DOHH2 (cell line): ENCODE data around the gene TLE2.
A peak's percentile ranks its signal among the peaks of the same experiment; 100 is the strongest.

Experiments used
- H3F3A ChIP-seq: fragments of 200-600 bp; sonication (generic), shearing (Covaris generic); 2 replicates; pipeline ENCODE4 v1.6.0; 2016; ENCODE audit warnings: antibody characterized with exemption, mild to moderate bottlenecking; ENCODE audit not compliant: control insufficient read depth, insufficient read depth
- H3K27ac ChIP-seq: fragments of 200-600 bp; sonication (generic); 2 replicates; pipeline ENCODE4 v1.5.1; 2014; ENCODE audit warnings: low read depth, mild to moderate bottlenecking, low read length, moderate library complexity
- H3K27me3 ChIP-seq: fragments of 200-600 bp; sonication (generic); 2 replicates; pipeline ENCODE4 v1.6.1; 2014; ENCODE audit warnings: mild to moderate bottlenecking, low read length, mixed read lengths; ENCODE audit not compliant: control insufficient read depth
- H3K36me3 ChIP-seq: fragments of 200-600 bp; sonication (generic); 2 replicates; pipeline ENCODE4 v1.6.1; 2014; ENCODE audit warnings: mild to moderate bottlenecking, low read length, moderate library complexity, mixed read lengths; ENCODE audit not compliant: control insufficient read depth
- H3K4me1 ChIP-seq: fragments of 200-600 bp; sonication (generic); 2 replicates; pipeline ENCODE4 v1.6.1; 2014; ENCODE audit warnings: mild to moderate bottlenecking, low read length, mixed read lengths; ENCODE audit not compliant: control insufficient read depth
- H3K4me2 ChIP-seq: fragments of 200-600 bp; sonication (generic); 2 replicates; pipeline ENCODE4 v1.6.0; 2014; ENCODE audit warnings: mild to moderate bottlenecking, low read length, moderate library complexity
- H3K4me3 ChIP-seq: fragments of 200-600 bp; sonication (generic); 2 replicates; pipeline ENCODE4 v1.5.1; 2014; ENCODE audit warnings: mild to moderate bottlenecking, low read length, mixed read lengths
- H3K79me2 ChIP-seq: fragments of 200-600 bp; sonication (generic); 2 replicates; pipeline ENCODE4 v1.6.1; 2014; ENCODE audit warnings: mild to moderate bottlenecking, low read length, mixed read lengths; ENCODE audit not compliant: control insufficient read depth
- H3K9me2 ChIP-seq: fragments of 200-600 bp; sonication (generic); replicated peaks from 2 replicates; pipeline ENCODE4 v1.6.1; 2014; ENCODE audit warnings: mild to moderate bottlenecking, low read length, mixed read lengths; ENCODE audit not compliant: control insufficient read depth
- H3K9me3 ChIP-seq: fragments of 200-600 bp; sonication (generic); 2 replicates; pipeline ENCODE4 v1.6.1; 2014; ENCODE audit warnings: antibody characterized with exemption, low read length, mixed read lengths; ENCODE audit not compliant: control insufficient read depth, insufficient read depth
- H4K20me1 ChIP-seq: fragments of 200-600 bp; sonication (generic); 2 replicates; pipeline ENCODE4 v1.6.0; 2014; ENCODE audit warnings: low read depth, mild to moderate bottlenecking, antibody characterized with exemption, low read length, moderate library complexity; ENCODE audit not compliant: control insufficient read depth, insufficient read depth
- CTCF ChIP-seq: fragments of 200-600 bp; sonication (generic); IDR thresholded peaks from one replicate; pipeline ENCODE4 v1.5.1; 2014; ENCODE audit warnings: antibody characterized with exemption, mild to moderate bottlenecking, low read depth, low read length; ENCODE audit not compliant: poor library complexity, severe bottlenecking
- EZH2phosphoT487 ChIP-seq: fragments of 200-600 bp; sonication (generic); IDR thresholded peaks from 2 replicates; pipeline ENCODE4 v1.6.1; 2017; ENCODE audit warnings: borderline replicate concordance, mild to moderate bottlenecking, antibody characterized with exemption, low read length, moderate library complexity, mixed read lengths

TLE2 gene

GRCh38 chr19:3062165-3063105 is 33.4 kb upstream of the TLE2 start, which contains the start of gene TLE5:
TLE5 (minus strand) TSS chr19:3062495; CDS start chr19:3062200, 295 bp downstream.
- Histone ChIP-seq H3K79me2 (peaks cover 42% of the 10 kb centered on the region), H3K4me1 (peaks cover 53% of the 10 kb centered on the region), H3F3A (peaks cover 23% of the 10 kb centered on the region), H3K4me2 (peak within 1 kb of the TSS; percentile 86), H3K9me3 (no peaks in the 10 kb centered on the region), H4K20me1 (no peaks in the 10 kb centered on the region), H3K4me3 (peak within 1 kb of the TSS; percentile 90), H3K27ac (peak within 1 kb of the TSS; percentile 93), H3K9me2 (no peaks in the 10 kb centered on the region), H3K27me3 (no peaks in the 10 kb centered on the region), H3K36me3 (peaks cover 37% of the 10 kb centered on the region)
- TF ChIP-seq CTCF: no peak
- no peak for TF ChIP-seq EZH2phosphoT487

DNA sequence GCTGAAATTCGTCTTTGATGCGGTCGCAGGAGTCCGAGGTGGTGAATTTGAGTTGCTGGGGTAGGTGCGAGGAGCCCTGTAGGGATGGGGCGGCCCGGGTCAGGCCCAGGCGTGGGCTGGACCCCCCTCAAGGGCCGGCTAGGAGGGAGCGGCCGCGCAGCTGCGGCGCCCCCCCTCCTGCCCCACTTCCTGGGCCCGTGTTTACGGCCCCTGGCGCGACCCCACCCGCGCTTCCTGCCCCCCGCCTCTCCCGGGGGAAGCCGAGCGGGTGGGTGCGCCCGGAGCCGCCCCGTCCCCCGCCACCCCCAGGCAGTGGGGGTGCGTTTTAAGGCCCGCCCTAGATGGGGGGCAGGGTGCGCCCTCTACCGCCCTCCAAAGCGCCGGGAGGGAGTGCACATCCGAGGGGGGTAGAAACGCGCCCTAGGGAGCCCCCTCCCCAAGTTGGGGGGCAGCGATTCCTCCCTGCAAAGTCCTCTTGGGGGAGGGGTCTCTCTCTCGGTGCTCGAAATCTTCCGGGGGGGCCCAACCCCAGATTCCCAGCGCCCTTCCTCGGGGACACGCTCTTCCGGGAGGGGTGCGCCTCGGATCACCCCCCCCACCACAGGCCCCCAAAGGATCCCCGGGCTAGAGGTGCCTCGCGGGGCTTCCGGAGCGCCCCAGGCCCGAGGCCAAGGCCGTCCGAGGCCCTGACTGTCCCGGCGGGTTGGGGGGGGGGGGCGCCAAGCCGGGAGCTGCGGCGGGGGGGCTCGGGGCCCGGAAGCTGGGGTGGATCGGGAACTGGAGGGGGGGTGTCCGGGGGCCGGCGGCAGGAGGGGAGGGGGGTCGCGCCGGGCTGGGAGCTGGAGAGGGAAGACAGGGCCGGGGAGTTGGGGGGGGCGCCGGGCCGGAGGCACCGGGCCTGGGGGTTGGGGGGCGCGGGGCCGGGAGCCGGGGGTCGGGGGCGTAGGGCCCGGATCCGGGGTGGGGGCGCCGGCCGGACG is 32.4 kb upstream of the TLE2 start:
- H3K27me3 ChIP-seq: no peaks in the 10 kb centered on the region
- H3K4me2 ChIP-seq: peak overlapping the region; percentile 60
- peak overlapping the region; percentile 93 for H3K27ac ChIP-seq
- no peaks in the 10 kb centered on the region for H3K9me3 ChIP-seq
- peaks cover 19% of the 10 kb centered on the region for H3F3A ChIP-seq
- peaks cover 42% of the 10 kb centered on the region for H3K79me2 ChIP-seq
- H3K36me3 ChIP-seq: peaks cover 47% of the 10 kb centered on the region
- H4K20me1 ChIP-seq: no peaks in the 10 kb centered on the region
- peaks cover 48% of the 10 kb centered on the region for H3K4me1 ChIP-seq
- TF ChIP-seq CTCF (peak; percentile 67), EZH2phosphoT487 (no peak)
- peak overlapping the region; percentile 90 for H3K4me3 ChIP-seq
- H3K9me2 ChIP-seq: no peaks in the 10 kb centered on the region

GRCh38 chr19:3060857-3061181 is 31.7 kb upstream of the TLE2 start:
- H3K27ac ChIP-seq: peak overlapping the region; percentile 93

More at GRCh38 chr19:3060857-3061181, 31.7 kb upstream of the TLE2 start:
- Histone ChIP-seq H3K9me3 (no peaks in the 10 kb centered on the region), H3K27me3 (no peaks in the 10 kb centered on the region), H3K36me3 (peaks cover 48% of the 10 kb centered on the region), H3K4me2 (peak overlapping the region; percentile 60), H3K9me2 (no peaks in the 10 kb centered on the region), H3K4me1 (peaks cover 41% of the 10 kb centered on the region), H3K79me2 (peaks cover 42% of the 10 kb centered on the region), H4K20me1 (no peaks in the 10 kb centered on the region), H3K4me3 (peak overlapping the region; percentile 90), H3F3A (peaks cover 15% of the 10 kb centered on the region; the same call in 1 of the 2 replicates)
- TF ChIP-seq CTCF: no peak
- no peak for TF ChIP-seq EZH2phosphoT487
